HepG2 (cell line): ENCODE data around the gene PAXIP1. TPM values are rescaled to one million over a fixed set of nuclear protein-coding genes. Genes with fewer than 3 reads are reported as not detected.

Experiments used
- MAZ ChIP-seq, 2 experiments: sonication (generic) in 1 of 2; formaldehyde crosslinking in 1 of 2; IDR thresholded peaks; 2 replicates each; pipeline versions ENCODE4 v1.5.0 to v1.6.1; 2012 to 2020; ENCODE audit warnings: low read depth in 2 of 2, mild to moderate bottlenecking in 2 of 2, borderline replicate concordance in 1 of 2, improper control_type of control experiment in 1 of 2, low read length in 1 of 2, missing genetic modification reagents in 1 of 2, moderate library complexity in 1 of 2
- SYNCRIP ChIP-seq: fragments of 200-400 bp; formaldehyde crosslinking; IDR thresholded peaks from 2 replicates; pipeline ENCODE4 v1.6.1; 2018; ENCODE audit warnings: mild to moderate bottlenecking, low read depth, low read length; ENCODE audit not compliant: insufficient read depth
- ZNF552 ChIP-seq: sonication (generic); formaldehyde crosslinking; IDR thresholded peaks from 2 replicates; pipeline ENCODE4 v1.9.0; 2022; ENCODE audit warnings: missing genetic modification reagents, mild to moderate bottlenecking, borderline replicate concordance
- ZXDC ChIP-seq: sonication (generic); formaldehyde crosslinking; IDR thresholded peaks from 2 replicates; pipeline ENCODE4 v1.5.0; 2020; ENCODE audit warnings: mild to moderate bottlenecking, missing genetic modification reagents
- polyA plus RNA-seq, 8 experiments: library from polyadenylated mRNA; depleted of rRNA in 3 of 8; stranded (reverse) in 7 of 8; unstranded in 1 of 8; fragments of >200 nt; fragmentation: Illumina TruSeq in 4 of 8; extraction: Trizol in 4 of 8; gene quantifications; 2 replicates each; pipeline versions ENCODE4 v1.2.1 to v1.2.3, GENCODE V29; 2011 to 2016; ENCODE audit warnings: low read depth in 4 of 8, missing spikeins in 1 of 8, mixed read lengths in 1 of 8; ENCODE audit not compliant: insufficient read depth in 1 of 8
- total RNA-seq, 5 experiments: library from RNA; depleted of rRNA; stranded (reverse); fragments of >200 nt; fragmentation: Illumina TruSeq; extraction: Trizol; gene quantifications; 2 replicates each; pipeline ENCODE4 v1.2.3, GENCODE V29; 2016; ENCODE audit warnings: low read depth in 1 of 5
- TF ChIP-seq, protein P1 (sequence below): sonication (generic); formaldehyde crosslinking; IDR thresholded peaks from 2 replicates; pipeline ENCODE4 v1.4.0; 2020; ENCODE audit warnings: missing genetic modification reagents, borderline replicate concordance
- TF ChIP-seq, protein P2 (sequence below): sonication (generic); formaldehyde crosslinking; IDR thresholded peaks from 2 replicates; pipeline ENCODE4 v1.4.0; 2020; ENCODE audit warnings: mild to moderate bottlenecking, missing genetic modification reagents, borderline replicate concordance

PAXIP1 gene
- total and polyA plus RNA-seq, 2 of the 13 experiments (the other 11 are each of a cell fraction or from before 2014, with no cell fraction given) = 11.6 to 16.2 TPM

DNA sequence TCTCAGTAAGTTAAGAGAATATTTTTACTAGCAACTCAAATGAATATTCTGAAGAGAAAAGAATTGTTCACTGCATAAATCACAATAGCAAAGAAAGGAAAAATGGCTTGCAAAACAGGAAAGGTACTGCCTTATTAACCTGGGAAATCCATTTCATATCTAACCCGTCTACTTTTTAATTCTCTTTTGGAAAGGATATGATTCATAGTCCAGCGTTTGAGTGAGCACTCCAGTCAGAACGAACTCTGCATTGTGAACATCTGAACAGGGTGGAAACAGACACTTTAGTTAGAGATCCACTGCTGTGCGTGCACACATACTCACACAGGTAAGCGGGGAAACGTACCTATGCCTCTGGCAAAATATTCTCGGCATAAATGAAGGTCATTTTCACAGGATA lies 56.8 kb downstream of the PAXIP1 start (continued):
- no peak for TF ChIP-seq ZXDC (CRISPR knock-in tag)
- TF ChIP-seq SYNCRIP = no peak
- no peak for TF ChIP-seq ZNF552 (CRISPR knock-in tag)
- TF ChIP-seq, protein P1, sequence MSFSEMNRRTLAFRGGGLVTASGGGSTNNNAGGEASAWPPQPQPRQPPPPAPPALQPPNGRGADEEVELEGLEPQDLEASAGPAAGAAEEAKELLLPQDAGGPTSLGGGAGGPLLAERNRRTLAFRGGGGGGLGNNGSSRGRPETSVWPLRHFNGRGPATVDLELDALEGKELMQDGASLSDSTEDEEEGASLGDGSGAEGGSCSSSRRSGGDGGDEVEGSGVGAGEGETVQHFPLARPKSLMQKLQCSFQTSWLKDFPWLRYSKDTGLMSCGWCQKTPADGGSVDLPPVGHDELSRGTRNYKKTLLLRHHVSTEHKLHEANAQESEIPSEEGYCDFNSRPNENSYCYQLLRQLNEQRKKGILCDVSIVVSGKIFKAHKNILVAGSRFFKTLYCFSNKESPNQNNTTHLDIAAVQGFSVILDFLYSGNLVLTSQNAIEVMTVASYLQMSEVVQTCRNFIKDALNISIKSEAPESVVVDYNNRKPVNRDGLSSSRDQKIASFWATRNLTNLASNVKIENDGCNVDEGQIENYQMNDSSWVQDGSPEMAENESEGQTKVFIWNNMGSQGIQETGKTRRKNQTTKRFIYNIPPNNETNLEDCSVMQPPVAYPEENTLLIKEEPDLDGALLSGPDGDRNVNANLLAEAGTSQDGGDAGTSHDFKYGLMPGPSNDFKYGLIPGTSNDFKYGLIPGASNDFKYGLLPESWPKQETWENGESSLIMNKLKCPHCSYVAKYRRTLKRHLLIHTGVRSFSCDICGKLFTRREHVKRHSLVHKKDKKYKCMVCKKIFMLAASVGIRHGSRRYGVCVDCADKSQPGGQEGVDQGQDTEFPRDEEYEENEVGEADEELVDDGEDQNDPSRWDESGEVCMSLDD (CRISPR knock-in tag) = no peak
- no peak for TF ChIP-seq MAZ (IDR thresholded peaks at IDR 0.05; ENCODE audit: borderline replicate concordance, low read depth, low read length)
- TF ChIP-seq MAZ (CRISPR knock-in tag; IDR thresholded peaks at IDR 0.05; ENCODE audit: low read depth) = no peak
- TF ChIP-seq, protein P2, sequence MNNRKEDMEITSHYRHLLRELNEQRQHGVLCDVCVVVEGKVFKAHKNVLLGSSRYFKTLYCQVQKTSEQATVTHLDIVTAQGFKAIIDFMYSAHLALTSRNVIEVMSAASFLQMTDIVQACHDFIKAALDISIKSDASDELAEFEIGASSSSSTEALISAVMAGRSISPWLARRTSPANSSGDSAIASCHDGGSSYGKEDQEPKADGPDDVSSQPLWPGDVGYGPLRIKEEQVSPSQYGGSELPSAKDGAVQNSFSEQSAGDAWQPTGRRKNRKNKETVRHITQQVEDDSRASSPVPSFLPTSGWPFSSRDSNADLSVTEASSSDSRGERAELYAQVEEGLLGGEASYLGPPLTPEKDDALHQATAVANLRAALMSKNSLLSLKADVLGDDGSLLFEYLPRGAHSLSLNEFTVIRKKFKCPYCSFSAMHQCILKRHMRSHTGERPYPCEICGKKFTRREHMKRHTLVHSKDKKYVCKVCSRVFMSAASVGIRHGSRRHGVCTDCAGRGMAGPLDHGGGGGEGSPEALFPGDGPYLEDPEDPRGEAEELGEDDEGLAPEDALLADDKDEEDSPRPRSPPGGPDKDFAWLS (CRISPR knock-in tag) = no peak
